ENCODE data around the gene MADD.

Gene MADD

GRCh38 chr11:47342036-47342803 is 72.3 kb downstream of the MADD start:
- DNase-seq = no peak

DNA sequence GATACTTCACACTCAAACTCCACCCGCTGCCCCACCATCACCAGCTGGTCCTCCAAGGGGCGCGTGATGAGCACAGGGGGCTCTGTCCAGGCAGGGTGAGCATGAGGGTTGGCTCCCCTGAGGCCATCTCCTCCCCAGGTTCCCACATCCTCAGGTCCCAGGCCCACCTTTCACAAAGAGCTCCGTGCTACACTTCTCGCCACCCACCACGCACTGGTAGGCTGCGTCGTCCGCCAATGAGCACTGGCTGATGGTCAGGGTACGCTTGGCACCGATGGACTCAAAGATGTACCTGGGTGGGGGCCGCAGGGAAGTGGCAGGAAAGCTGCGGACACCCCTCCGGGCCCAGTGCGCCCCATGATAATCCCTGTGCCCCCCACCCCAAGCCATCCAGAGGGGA is 72.9 kb downstream of the MADD start:
- no peak for DNase-seq

GRCh38 chr11:47345890-47346563 is 76.1 kb downstream of the MADD start:
- DNase-seq = no peak

DNA sequence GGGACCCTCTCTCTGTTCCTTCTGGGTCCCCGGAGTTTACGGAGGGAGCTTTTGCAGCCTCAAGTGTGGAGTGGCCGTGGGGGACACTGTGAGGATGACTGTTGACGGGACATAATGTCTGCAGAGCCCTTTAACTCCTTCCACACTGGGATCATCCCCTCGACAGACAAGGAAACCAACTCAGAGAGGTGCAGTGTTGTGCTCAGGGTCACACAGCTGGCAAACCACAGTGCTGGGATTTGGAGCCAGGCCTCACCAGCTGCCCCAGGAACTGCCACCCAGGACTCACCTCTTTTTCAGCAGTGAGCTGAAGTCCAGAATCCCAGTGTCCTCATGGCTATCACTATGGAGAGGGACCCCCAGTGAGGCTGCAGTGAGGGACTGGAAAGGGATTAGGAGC is 77.2 kb downstream of the MADD start:
- no peak for DNase-seq

DNA sequence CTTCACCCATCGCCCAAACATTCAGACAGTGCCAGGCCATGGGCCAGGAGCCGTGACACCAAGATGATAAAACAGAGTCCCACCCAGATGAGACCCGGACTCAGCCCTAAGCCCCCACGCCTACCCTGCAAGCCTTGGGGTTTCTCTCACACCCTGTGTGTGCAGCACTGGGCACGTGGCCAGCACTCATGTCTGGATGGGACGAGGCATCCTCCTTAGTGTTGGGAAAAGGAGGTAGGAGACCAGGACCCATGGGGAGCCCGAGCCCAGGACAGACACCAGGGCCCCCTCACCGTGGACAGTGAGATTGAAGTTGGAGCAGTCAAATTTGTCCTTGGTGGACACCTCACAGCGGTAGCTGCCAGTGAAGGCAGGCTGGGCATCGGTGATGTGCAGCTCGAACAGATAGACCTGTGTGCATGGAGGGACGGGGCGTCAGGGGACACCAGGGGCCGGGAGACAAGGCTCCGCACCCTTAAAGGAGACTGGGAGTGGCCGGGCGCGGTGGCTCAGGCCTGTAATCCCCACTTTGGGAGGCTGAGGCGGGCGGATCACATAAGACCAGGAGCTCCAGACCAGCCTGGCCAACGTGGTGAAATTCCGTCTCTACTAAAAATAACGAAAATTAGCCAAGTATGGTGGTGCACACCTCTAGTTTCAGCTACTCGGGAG is 78.3 kb downstream of the MADD start:
- DNase-seq = no peak

- no peak for DNase-seq
These were observed 78.9 kb downstream of the MADD start for GRCh38 chr11:47348859-47349258.

DNA sequence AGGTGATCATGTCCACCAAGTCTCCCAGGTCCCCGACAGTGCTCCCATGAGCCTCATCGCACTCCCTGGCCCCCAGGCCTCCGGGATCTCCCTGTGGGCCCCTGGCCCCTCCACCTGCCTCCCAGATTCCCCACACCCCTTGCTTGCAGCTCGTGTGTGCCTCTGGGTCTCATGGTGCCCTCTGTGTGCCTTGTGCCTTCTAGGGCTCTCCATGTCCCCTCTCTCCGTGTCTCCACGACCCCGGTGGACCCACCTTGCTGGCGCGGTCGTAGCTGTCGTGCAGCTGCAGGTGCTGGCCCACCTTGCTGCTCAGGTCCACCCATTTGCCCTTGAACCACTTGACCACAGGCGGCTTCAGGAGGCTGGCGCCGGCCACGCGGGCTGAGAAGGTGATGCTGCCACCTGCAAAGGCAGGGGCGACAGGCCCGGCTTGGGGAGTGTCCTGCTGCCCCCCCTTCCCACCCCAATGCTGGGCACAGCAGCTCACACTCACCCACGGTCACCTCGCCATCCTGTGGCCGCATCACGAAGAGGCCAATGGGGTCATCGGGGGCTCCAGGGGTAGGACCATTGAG is 79.7 kb downstream of the MADD start:
- no peak for DNase-seq

DNA sequence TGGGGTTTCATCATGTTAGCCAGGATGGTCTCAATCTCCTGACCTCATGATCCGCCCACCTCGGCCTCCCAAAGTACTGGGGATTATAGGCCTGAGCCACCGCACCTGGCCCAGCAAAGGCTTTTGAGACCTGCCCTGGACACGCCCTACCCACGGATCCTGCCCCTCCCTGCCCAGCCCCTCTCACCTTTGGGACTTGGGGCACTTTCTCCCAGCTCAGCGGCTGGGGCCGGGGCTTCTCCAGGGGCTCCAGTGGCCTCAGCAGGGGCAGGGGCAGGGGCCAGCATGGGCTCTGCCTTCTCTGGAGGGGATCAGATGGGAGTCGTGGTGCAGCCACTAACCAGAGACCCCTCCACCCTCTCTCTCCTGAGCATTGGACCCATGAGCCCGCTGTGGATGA is 80.4 kb downstream of the MADD start:
- no peak for DNase-seq

DNA sequence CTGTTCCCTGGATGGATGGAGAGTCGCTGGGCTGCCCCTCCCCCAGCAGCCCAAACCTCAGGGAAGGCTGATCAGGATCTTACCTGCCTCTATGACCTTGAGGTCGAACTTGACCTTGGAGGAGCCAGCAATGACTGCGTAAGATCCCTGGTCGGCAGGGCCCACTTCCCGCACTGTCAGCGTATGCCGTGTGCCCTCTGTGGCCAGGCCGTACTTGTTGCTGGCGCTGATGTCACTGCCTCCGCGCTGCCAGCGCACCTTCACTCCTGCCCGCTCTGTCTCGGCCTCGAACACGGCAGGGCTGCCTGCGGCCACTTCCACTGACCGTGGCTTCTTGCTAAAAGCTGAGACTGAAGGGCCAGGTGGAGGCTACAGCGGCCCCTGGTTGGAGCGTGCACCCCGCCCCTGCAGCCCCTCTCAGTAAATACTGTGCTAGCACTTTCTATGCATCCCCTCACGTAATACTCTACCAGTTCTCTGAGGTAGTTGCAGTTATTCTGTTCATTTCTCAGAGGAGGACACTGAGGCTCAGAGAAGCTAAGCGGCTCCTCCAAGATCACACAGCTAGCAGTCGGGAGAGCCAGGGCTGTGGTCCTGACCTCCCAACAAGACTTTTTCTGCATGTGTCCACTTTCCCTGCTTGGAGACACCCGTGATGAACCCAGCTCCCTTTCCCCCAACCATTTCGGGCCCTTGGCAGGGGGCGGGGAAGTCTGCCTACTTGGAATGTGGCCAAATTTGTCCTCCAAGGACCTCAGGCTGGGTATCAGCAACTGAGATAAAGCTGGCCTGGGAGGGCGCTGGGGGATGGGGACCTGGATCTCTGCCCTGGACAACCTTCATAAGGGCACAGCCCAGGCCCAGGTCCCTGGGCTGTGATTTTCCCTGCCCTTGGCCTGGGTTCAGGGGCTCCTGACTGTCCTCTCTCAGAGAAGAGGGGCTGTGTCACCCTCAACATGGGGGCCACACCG is 81.5 kb downstream of the MADD start:
- no peak for DNase-seq

DNA sequence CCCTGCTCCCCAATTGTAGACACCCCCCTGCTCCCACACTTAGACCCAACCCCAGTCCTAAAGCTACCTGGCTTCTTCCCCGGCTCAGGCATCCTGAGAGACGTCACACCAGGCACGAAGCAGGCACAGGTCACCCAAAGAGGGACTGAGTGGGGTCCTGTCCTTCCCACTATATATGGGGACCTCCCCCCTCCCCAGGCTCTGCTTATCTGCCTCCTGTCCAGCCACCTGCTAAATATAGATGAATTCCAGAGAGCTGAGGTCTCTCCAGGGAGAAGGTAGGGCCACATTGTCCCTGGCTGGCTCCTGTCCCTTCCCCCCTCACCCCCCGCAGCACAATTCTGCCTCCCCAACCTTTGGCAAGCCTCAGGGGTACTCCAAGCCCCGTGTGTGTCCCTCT is 82.6 kb downstream of the MADD start, which contains the start of gene MYBPC3:
TSS of gene MYBPC3 (minus strand) at position 147 of the 400 bp plus-strand sequence. CDS start at position 92, 55 bp downstream.
- DNase-seq = no peak

- no peak for DNase-seq
These were observed 84.2 kb downstream of the MADD start for GRCh38 chr11:47353978-47354774.

GRCh38 chr11:47354913-47355282 is 85.0 kb downstream of the MADD start:
- DNase-seq = no peak

- DNase-seq = peak; percentile 90
These were observed 85.6 kb downstream of the MADD start for GRCh38 chr11:47355283-47356128.

DNA sequence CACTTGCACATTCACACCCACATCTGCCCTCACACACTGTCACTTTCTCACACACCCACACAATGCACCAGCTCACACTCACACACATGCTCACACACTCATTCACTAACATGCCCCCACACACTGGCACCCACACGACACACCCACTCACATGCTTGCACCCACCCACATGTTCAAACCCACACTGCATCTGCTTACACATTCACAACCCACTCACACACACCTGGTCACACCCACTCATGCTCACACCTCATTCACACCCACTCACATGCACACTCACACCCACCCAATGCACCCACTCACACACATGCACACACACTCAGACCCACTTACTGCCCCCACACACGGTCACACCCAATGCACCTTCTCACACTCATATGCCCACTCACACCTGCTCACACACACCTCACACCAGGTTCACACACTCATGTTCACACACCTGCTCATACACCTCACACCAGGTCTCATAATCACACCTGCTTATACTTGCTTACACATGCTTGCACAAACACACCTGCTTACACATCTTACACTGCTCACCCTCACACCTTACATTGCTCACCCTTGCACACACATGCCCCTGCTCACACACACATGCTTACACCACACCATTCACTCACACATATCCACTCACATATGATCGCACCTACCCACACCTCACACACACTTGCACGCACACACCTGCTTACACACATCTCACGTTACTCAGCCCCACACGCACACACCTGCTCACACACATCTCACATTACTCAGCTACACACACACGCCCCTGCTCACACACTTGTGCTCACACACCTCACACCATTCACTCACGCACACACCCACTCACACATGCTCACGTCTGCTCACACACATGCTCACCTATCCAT is 86.4 kb downstream of the MADD start:
- no peak for DNase-seq

DNA sequence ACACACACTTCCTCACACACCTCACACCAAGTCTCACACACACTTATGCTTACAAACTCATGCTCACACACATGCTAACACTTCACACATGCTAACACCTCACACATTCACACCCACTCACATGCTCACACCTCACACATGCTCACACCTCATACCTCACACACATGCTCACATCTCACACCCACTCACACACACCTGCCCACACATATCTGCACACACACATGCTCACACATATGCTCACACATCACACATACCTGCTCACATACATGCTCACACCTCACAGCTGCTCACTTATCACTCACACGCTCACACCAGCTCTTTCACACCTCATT is 87.0 kb downstream of the MADD start:
- DNase-seq = no peak

DNA sequence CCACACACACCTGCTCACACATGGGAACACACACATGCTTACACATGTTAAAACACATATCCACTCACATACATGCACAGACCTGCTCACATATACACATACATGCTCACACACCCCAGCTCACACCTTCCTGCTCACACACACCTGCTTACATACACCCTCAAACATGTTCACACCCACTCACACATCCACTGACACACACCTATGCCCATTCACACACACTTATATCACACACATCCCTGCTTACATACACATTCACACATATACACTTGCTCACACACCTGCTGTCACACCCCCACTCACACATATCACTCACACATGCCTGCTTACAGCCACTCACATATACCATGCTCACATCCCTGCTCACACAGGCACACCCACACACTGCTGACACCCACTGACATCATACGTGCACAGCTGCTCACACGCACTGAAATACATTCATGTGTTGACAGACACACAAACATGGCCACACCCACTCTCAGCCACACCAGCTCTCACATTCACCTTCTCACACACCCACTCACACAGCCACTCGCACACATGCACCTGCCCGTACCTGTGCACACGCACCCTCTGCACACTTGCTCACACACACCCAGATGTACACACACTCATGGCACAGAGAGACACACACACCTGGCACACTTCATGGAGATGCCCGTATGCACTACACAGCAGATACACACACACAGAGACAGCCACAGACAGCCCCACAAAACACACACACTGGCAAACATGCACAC is 88.2 kb downstream of the MADD start:
- DNase-seq = no peak

DNA sequence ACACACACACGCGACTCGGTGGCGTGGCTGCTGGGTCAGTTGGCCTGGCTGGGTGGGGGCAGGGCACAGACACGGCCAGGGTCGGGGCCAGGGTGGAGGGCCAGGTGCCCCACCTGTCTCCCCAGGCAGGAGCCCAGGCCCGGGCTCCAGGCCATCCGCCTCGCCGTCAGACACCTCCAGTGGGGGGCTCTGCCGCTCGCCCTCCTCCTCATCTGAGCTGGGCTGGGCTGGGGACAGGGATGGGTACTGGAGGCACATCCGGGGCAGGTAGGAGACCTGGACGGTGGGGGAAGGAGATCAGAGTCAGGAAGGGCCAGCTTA is 88.8 kb downstream of the MADD start:
- DNase-seq = no peak

- DNase-seq = no peak
These were observed 89.2 kb downstream of the MADD start for GRCh38 chr11:47359162-47359561.

DNA sequence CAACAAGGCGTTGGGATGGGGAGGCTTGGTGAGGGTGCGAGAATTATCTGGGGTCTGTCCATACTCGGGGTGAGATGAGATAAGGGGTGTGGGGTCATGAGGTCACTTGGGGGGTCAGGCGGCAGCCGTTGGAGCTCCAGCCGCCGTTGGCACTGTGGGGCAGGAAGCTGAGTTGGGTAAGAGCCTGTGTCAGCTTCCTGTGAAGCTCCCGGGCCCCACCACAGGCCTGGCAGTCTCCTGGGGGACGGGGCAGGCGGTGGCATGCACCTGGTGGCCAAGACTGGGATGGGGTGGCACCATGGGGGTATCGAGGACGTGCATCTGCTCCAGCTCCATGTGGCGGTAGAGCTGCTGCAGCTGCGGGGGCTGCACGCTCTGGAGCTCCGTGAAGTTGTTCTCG is 89.7 kb downstream of the MADD start:
- DNase-seq = no peak
